Activated naive CD8-positive, alpha-beta T cell treated with anti-CD3 and anti-CD28 coated beads, Interleukin-2, amount 10 ng/mL, durations not matched to agents 7 days and 5 days (primary cell): ENCODE measurements around the gene FUT8. TPM values are rescaled to one million over a fixed set of nuclear protein-coding genes. Genes with fewer than 3 reads are reported as not detected.
"Not testable (repeated sequence)": the region's sequence is repeated elsewhere in the genome, so short reads cannot be mapped to it uniquely, and the experiment has no call there.

ENCODE experiments used
- ATAC-seq: fragments of 150-1000 bp; cut with Tn5 transposase; one replicate; pipeline ENCODE4 v1.10.0; 2021; ENCODE audit warnings: low read depth, moderate library complexity
- POLR2A ChIA-PET: fragments of 350-600 bp; sonication (Branson Sonifier 250); formaldehyde crosslinking; loops from one replicate; lab custom pipeline; 2021; ENCODE audit warnings: antibody characterized with exemption; lab: Charles Lee
- DNase-seq: peaks from one replicate; pipeline ENCODE4 v3.0.0; 2021
- H3K27ac Mint-ChIP-seq: one replicate; pipeline ENCODE4 v1.8.0; 2022; ENCODE audit warnings: mild to moderate bottlenecking, mixed read lengths
- H3K27me3 Mint-ChIP-seq: one replicate; pipeline ENCODE4 v1.8.0; 2022; ENCODE audit warnings: mild to moderate bottlenecking, moderate library complexity, mixed read lengths
- H3K36me3 Mint-ChIP-seq: one replicate; pipeline ENCODE4 v1.8.0; 2021; ENCODE audit warnings: mild to moderate bottlenecking, mixed read lengths
- H3K4me1 Mint-ChIP-seq: one replicate; pipeline ENCODE4 v1.8.0; 2021; ENCODE audit warnings: mixed read lengths
- H3K4me3 Mint-ChIP-seq: one replicate; pipeline ENCODE4 v1.8.0; 2022; ENCODE audit warnings: mild to moderate bottlenecking, moderate library complexity, mixed read lengths
- H3K9me3 Mint-ChIP-seq: one replicate; pipeline ENCODE4 v1.8.0; 2021; ENCODE audit warnings: mixed read lengths
- total RNA-seq, 2 experiments: library from RNA; stranded (reverse); gene quantifications; one replicate each; pipeline ENCODE4 v1.2.3, GENCODE V29; 2021

The FUT8 gene
- total RNA-seq, 2 experiments from 2014 or later, result 82.7 to 86.4 TPM

DNA sequence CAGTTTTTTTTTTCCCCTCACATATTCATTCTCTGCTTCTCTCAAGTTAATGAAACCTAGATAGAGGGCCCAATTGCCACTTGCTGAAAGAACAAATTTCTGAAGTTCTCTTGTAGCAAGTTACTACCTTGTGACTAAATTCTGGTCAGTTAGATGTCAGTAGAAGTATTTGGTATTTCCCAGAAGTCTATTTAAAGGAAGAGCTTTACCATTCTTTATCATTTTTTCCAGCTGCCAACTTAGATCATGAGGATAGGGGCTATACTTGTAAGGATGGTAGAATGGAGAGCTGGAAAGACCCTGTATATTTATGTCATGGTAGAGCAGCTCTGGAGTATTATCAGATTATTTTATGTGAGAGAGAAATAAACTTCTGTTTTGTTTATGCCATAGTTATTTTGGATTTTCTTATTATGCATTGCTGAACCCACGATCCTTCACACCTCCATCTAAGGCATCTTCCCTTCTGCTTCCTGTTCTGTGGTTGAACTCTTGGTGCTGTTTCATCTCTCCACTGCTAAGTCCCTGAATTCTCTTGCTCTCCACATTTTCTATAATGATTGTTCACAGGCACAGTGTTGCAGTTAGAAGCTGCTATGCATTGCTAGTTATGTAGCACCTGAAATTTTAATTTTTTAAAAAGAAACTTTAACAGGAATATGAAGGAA, 25.9 kb downstream of the FUT8 start:
- peak overlapping the region; percentile 60 for H3K4me3 Mint-ChIP-seq
- DNase-seq, result no peak
- peaks cover 36% of the 10 kb centered on the region for H3K4me1 Mint-ChIP-seq
- ATAC-seq, result peak; percentile 51
- peaks cover 53% of the 10 kb centered on the region for H3K36me3 Mint-ChIP-seq
- POLR2A ChIA-PET, result interaction anchor here (0.9 to 1.1 kb wide), 2 partner anchors 9 to 1071 kb away, joined by 3 read pairs; no protein-coding TSS in a partner anchor
- no peaks in the 10 kb centered on the region for H3K27me3 Mint-ChIP-seq
- peaks cover 6% of the 10 kb centered on the region for H3K9me3 Mint-ChIP-seq
- H3K27ac Mint-ChIP-seq, result peak overlapping the region; percentile 76

DNA sequence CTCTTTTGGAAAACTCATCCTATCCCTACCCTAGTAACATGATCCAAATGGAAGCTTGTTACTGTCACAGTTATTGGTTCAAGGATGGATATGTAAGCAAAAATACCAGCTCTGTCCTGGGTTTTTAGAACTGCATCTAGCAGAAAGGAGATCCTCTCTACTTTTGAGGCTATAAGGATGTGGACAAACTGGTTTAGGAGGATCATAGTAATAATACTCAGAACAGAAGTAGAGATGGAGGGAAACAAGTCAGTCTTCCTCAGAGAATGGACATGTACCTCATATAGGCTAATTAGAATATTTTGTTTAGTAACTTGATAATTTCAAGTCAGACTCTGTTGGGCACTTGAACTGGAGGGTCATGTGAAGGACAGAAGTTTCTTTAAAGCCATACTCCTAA, 26.6 kb downstream of the FUT8 start:
- Mint-ChIP-seq H3K27me3 (no peaks in the 10 kb centered on the region), H3K9me3 (peaks cover 7% of the 10 kb centered on the region), H3K4me3 (peak overlapping the region; percentile 15), H3K27ac (no peak overlapping the region), H3K4me1 (peaks cover 37% of the 10 kb centered on the region), H3K36me3 (peaks cover 53% of the 10 kb centered on the region)
- DNase-seq (no peak), ATAC-seq (no peak)
- POLR2A ChIA-PET, result interaction anchor here (0.9 kb wide), 1 partner anchor 8 kb away, joined by 3 read pairs; no protein-coding TSS in a partner anchor

- Mint-ChIP-seq H3K4me3 (no peak overlapping the region), H3K4me1 (peaks cover 41% of the 10 kb centered on the region), H3K36me3 (peaks cover 56% of the 10 kb centered on the region), H3K9me3 (peaks cover 12% of the 10 kb centered on the region), H3K27ac (peak overlapping the region; percentile 11), H3K27me3 (no peaks in the 10 kb centered on the region)
- ATAC-seq (no peak), DNase-seq (no peak)
- POLR2A ChIA-PET, result interaction anchor here (1.5 kb wide), 1 partner anchor 28 kb away, joined by 4 read pairs; the partner anchor contains the start of gene FUT8
Measured at GRCh38 chr14:65440230-65440629, 27.7 kb downstream of the FUT8 start.

- peak; percentile 74 for ATAC-seq
Measured at GRCh38 chr14:65444230-65444629, 31.7 kb downstream of the FUT8 start.

GRCh38 chr14:65446159-65446558, 33.6 kb downstream of the FUT8 start:
- H3K36me3 Mint-ChIP-seq, result peaks cover 69% of the 10 kb centered on the region
- POLR2A ChIA-PET, result no interaction called here

More at GRCh38 chr14:65444230-65444629, 31.7 kb downstream of the FUT8 start:
- POLR2A ChIA-PET, result no interaction called here
- Mint-ChIP-seq H3K36me3 (peaks cover 65% of the 10 kb centered on the region), H3K4me1 (peaks cover 30% of the 10 kb centered on the region), H3K27me3 (no peaks in the 10 kb centered on the region), H3K9me3 (peaks cover 10% of the 10 kb centered on the region), H3K4me3 (peak overlapping the region; percentile 3), H3K27ac (peak overlapping the region; percentile 7)
- no peak for DNase-seq

DNA sequence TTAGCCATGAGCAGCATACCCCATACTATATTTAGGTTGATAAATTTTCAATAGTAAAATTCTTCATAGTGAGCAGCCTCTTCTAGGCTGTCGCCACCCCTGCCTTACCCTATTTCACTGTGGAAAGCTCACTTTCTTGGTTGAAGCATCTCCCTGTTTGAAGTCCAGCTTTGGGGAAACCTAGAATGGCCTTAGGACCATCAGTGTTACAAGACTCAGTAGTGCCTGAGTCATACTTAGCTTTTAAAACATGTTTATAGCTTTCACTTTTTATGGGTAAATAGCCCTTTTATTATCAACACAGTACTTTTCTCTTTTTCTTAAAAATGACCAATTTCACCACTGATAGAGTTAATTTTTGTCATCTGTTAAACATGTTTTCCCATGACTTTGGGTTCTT, 37.1 kb downstream of the FUT8 start:
- peaks cover 81% of the 10 kb centered on the region for H3K36me3 Mint-ChIP-seq
- no peak for DNase-seq
- H3K4me3 Mint-ChIP-seq, result no peak overlapping the region
- POLR2A ChIA-PET, result no interaction called here
- H3K27ac Mint-ChIP-seq, result peak overlapping the region; percentile 37
- no peak for ATAC-seq
- peaks cover 12% of the 10 kb centered on the region for H3K9me3 Mint-ChIP-seq
- H3K27me3 Mint-ChIP-seq, result no peaks in the 10 kb centered on the region
- peaks cover 27% of the 10 kb centered on the region for H3K4me1 Mint-ChIP-seq

More at GRCh38 chr14:65446159-65446558, 33.6 kb downstream of the FUT8 start:
- Mint-ChIP-seq H3K27ac (no peak overlapping the region), H3K27me3 (no peaks in the 10 kb centered on the region), H3K4me1 (peaks cover 32% of the 10 kb centered on the region), H3K4me3 (no peak overlapping the region), H3K9me3 (peaks cover 10% of the 10 kb centered on the region)
- ATAC-seq, result no peak
- no peak for DNase-seq

DNA sequence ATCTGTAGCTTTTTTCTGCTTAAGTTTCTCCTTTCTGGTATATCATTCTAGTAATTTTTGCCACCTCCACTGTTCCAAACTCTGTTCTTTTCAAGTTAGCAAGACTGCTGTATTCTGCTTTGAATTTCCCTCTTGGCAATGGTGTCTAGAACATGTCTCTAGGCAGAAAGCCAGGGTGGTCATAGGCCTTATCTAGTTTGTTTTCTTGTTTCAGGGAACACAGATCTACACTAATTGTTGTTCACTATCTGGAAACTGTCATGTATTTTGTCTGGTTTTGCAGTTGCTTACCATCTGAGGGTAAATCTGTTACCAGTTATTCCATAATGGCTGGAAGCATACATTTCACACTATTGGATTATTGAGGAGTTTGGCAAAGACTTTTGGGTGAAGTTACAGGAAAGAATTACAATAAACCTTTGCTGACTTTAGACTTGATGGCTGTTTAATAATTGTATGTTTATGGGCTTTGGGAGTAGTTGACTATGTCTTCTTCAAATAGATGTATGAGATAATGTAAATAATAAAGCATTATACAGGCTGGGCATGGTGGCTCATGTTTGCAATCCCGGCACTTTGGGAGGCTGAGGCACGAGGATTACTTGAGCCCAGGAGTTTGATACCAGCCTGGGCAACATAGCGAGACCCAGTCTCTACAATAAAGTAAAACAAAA, 41.4 kb downstream of the FUT8 start:
- POLR2A ChIA-PET, result no interaction called here
- DNase-seq (no peak), ATAC-seq (no peak)
- Mint-ChIP-seq H3K4me1 (peaks cover 17% of the 10 kb centered on the region), H3K9me3 (peaks cover 16% of the 10 kb centered on the region), H3K27me3 (no peaks in the 10 kb centered on the region), H3K27ac (no peak overlapping the region), H3K36me3 (peaks cover 80% of the 10 kb centered on the region), H3K4me3 (no peak overlapping the region)

DNA sequence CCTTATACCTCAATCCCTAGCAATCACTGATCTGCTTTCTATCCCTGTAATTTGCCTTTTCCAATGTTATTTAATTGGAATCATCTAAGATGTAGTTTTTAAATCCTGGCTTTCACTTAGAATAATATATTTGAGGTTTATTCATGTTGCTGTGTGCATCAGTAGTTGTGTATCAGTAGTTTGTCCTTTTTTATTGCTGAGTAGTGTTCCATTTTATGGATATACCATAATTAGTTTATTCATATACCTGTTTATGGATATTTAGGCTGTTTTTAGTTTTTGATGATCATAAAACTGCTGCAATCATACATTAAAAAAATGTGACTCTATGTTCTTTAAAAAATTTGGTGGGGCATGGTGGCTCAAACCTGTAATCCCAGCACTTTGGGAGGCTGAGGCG, 43.7 kb downstream of the FUT8 start:
- Mint-ChIP-seq H3K27me3 (no peaks in the 10 kb centered on the region), H3K4me3 (no peak overlapping the region), H3K4me1 (peaks cover 26% of the 10 kb centered on the region), H3K9me3 (peaks cover 14% of the 10 kb centered on the region), H3K27ac (no peak overlapping the region), H3K36me3 (peaks cover 75% of the 10 kb centered on the region)
- DNase-seq, result no peak
- POLR2A ChIA-PET, result no interaction called here
- no peak for ATAC-seq

DNA sequence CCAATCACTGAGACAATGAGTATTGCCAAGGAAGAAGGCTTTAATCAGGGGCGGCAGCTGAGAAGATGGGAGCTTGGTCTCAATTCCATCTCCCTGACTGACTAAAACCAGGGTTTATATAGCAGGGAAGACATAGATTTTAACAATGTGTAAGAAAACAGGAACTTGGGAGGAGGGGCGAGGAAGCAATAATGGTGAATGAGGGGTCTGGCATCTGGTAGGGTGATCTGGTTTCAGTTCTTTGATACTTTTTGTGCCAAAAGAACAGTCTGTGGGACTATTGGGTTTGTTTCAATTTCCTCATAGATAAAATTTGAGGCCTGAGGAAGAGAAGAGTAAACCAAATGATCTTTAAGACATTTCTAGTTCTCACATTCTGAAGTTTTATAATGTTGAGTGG, 49.2 kb downstream of the FUT8 start:
- Mint-ChIP-seq H3K27me3 (no peaks in the 10 kb centered on the region), H3K36me3 (peaks cover 65% of the 10 kb centered on the region), H3K4me3 (peak overlapping the region; percentile 49), H3K9me3 (peaks cover 2% of the 10 kb centered on the region), H3K4me1 (peaks cover 34% of the 10 kb centered on the region), H3K27ac (peak overlapping the region; percentile 79)
- POLR2A ChIA-PET, result interaction anchor here (0.6 to 1.1 kb wide), 2 partner anchors 17 to 58 kb away, joined by 3 read pairs; no protein-coding TSS in a partner anchor
- DNase-seq, result no peak
- ATAC-seq, result no peak

DNA sequence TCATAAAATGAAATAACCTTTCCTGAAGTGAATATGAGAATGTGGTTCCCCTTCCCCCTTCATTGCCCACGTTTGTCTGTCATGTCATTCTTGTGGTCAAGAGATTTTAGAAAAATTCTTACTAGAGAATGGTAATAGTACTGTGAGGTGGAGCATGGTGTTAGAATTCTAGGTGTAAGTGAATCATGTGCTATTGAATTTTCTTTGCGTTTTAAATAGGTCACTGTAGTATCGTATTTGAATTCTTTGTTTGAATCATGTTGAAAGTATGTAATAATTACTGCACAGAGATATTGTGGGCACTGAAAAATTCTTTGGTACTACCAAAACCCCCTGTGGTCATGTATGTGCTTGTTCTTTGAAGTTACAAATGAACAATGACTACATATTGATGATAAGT, 49.9 kb downstream of the FUT8 start:
- no peaks in the 10 kb centered on the region for H3K9me3 Mint-ChIP-seq
- POLR2A ChIA-PET, result no interaction called here
- no peak for DNase-seq
- ATAC-seq, result peak; percentile 43
- H3K27ac Mint-ChIP-seq, result peak overlapping the region; percentile 73
- no peaks in the 10 kb centered on the region for H3K27me3 Mint-ChIP-seq
- H3K36me3 Mint-ChIP-seq, result peaks cover 61% of the 10 kb centered on the region
- H3K4me3 Mint-ChIP-seq, result peak overlapping the region; percentile 49
- peaks cover 34% of the 10 kb centered on the region for H3K4me1 Mint-ChIP-seq

DNA sequence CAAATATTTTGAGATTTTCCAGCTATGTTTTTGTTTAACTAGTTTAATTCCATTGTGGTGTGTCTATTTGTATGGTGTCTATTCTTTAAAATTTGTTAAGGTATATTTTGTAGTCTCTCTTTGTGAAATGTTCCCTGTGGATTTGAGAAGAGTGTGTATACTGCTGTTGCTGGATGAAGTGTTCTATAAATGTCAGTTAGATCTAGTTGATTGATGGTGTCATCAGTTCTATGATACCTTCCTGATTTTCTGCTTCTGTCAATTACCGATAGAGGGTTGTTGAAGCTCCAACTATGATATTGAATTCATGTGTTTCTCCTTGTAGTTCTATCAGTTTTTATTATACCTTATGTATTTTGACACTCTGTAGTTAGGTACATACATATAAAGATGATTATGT, 53.1 kb downstream of the FUT8 start:
- no peak for ATAC-seq
- DNase-seq, result no peak
- H3K4me1 Mint-ChIP-seq, result peaks cover 38% of the 10 kb centered on the region
- no peaks in the 10 kb centered on the region for H3K27me3 Mint-ChIP-seq
- H3K27ac Mint-ChIP-seq, result no peak overlapping the region
- POLR2A ChIA-PET, result no interaction called here
- H3K9me3 Mint-ChIP-seq, result no peaks in the 10 kb centered on the region
- H3K4me3 Mint-ChIP-seq, result no peak overlapping the region
- peaks cover 57% of the 10 kb centered on the region for H3K36me3 Mint-ChIP-seq

DNA sequence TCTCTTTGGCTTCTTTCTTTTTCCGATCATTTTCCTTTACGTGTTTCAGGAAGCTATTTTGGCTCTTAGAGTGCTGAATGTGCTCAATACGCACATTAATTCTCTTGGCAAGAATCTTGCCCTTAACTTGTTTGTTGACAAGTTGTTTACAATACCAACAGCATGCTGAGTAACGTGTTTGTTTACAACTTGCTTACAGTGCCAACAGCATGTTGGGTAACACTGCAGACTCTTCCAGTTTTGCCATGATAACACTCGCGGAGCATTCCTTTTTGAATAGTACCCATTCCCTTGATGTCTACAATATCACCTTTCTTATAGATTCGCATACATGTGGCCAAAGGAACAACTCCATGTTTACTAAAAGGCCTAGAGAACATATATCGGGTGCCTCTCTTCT, 55.4 kb downstream of the FUT8 start:
- DNase-seq, H3K27me3 Mint-ChIP-seq, POLR2A ChIA-PET, H3K4me3 Mint-ChIP-seq, H3K9me3 Mint-ChIP-seq, H3K27ac Mint-ChIP-seq, ATAC-seq: not testable (repeated sequence)
- peaks cover 28% of the 10 kb centered on the region for H3K4me1 Mint-ChIP-seq
- peaks cover 43% of the 10 kb centered on the region for H3K36me3 Mint-ChIP-seq

DNA sequence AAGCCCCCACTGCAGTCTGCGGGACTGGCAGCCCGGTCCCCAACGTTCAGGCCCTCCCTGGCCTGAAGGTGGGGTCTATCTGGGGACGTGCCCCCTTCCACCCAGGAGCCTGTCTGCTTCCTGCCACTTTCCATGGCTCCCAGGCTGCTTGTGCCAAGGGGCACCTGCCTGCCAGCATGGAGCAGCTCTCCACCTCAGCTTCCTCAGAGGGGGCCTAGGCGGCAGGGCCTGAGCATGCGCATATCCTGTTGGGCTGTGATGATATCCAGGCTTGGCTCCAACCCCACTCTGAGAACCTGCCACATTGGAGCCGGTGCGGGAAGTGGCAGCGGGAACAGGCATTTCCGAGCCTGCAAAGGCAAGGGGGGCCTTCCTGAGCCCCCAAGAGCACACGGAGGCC, 57.4 kb downstream of the FUT8 start:
- H3K4me3 Mint-ChIP-seq, result no peak overlapping the region

More for the DNA sequence above, 57.4 kb downstream of the FUT8 start:
- Mint-ChIP-seq H3K27ac (no peak overlapping the region), H3K4me1 (peaks cover 28% of the 10 kb centered on the region), H3K36me3 (peaks cover 34% of the 10 kb centered on the region), H3K27me3 (no peaks in the 10 kb centered on the region), H3K9me3 (no peaks in the 10 kb centered on the region)
- ATAC-seq (no peak), DNase-seq (no peak)
- POLR2A ChIA-PET, result no interaction called here
